H9 (cell line): ENCODE results near the gene SLC13A5. TPM values are rescaled to one million over a fixed set of nuclear protein-coding genes. Genes with fewer than 3 reads are reported as not detected.

Source experiments
- DNase-seq: peaks from one replicate; pipeline ENCODE4 v3.0.0-alpha.2; 2017
- H2AFZ ChIP-seq: one replicate; pipeline ENCODE4 v1.6.1; 2013; ENCODE audit warnings: mild to moderate bottlenecking, low read length, control low read depth, moderate library complexity
- H2AK5ac ChIP-seq: 2 replicates; pipeline ENCODE4 v1.6.1; 2013; ENCODE audit warnings: low read length, control low read depth, mixed read lengths; ENCODE audit not compliant: insufficient read length
- H2BK120ac ChIP-seq: one replicate; pipeline ENCODE4 v1.6.1; 2013; ENCODE audit warnings: low read depth, mild to moderate bottlenecking, low read length, control low read depth, inconsistent platforms; ENCODE audit not compliant: poor library complexity, severe bottlenecking
- H2BK12ac ChIP-seq: 2 replicates; pipeline ENCODE4 v1.6.1; 2013; ENCODE audit warnings: low read length, control low read depth, mixed read lengths, low read depth; ENCODE audit not compliant: insufficient read length
- H2BK15ac ChIP-seq: 2 replicates; pipeline ENCODE4 v1.6.1; 2013; ENCODE audit warnings: low read depth, low read length, control low read depth
- H2BK20ac ChIP-seq: one replicate; pipeline ENCODE4 v1.6.1; 2013; ENCODE audit warnings: low read depth, mild to moderate bottlenecking, low read length, control low read depth, inconsistent platforms; ENCODE audit not compliant: poor library complexity, severe bottlenecking
- H2BK5ac ChIP-seq: 2 replicates; pipeline ENCODE4 v1.6.1; 2013; ENCODE audit warnings: low read length, control low read depth, mixed read lengths; ENCODE audit not compliant: insufficient read length
- H3K14ac ChIP-seq: 2 replicates; pipeline ENCODE4 v1.6.1; 2013; ENCODE audit warnings: low read length, control low read depth; ENCODE audit not compliant: insufficient read depth
- H3K18ac ChIP-seq: 2 replicates; pipeline ENCODE4 v1.6.1; 2013; ENCODE audit warnings: low read depth, mild to moderate bottlenecking, mixed read lengths, low read length, control low read depth; ENCODE audit not compliant: insufficient read length
- H3K23ac ChIP-seq: 2 replicates; pipeline ENCODE4 v1.6.1; 2013; ENCODE audit warnings: low read length, control low read depth, mixed read lengths, low read depth; ENCODE audit not compliant: insufficient read length
- H3K23me2 ChIP-seq: 2 replicates; pipeline ENCODE4 v1.6.1; 2013; ENCODE audit warnings: low read depth, mild to moderate bottlenecking, mixed read lengths, low read length, control low read depth; ENCODE audit not compliant: insufficient read length, poor library complexity, severe bottlenecking
- H3K27ac ChIP-seq: 2 replicates; pipeline ENCODE4 v1.5.1; 2013; ENCODE audit warnings: low read length, control low read depth, mixed read lengths, low read depth; ENCODE audit not compliant: insufficient read length
- H3K27me3 ChIP-seq: 2 replicates; pipeline ENCODE4 v1.6.1; 2013; ENCODE audit warnings: low read length, control low read depth, inconsistent platforms; ENCODE audit not compliant: insufficient read depth
- H3K4ac ChIP-seq: 2 replicates; pipeline ENCODE4 v1.6.1; 2013; ENCODE audit warnings: low read depth, mild to moderate bottlenecking, control low read depth, inconsistent platforms, low read length, moderate library complexity
- H3K4me1 ChIP-seq: 2 replicates; pipeline ENCODE4 v1.6.1; 2013; ENCODE audit warnings: low read length, control low read depth, inconsistent platforms; ENCODE audit not compliant: insufficient read depth
- H3K4me2 ChIP-seq: 2 replicates; pipeline ENCODE4 v1.6.1; 2013; ENCODE audit warnings: low read length, control low read depth, mixed read lengths; ENCODE audit not compliant: insufficient read length, insufficient read depth
- H3K56ac ChIP-seq: 2 replicates; pipeline ENCODE4 v1.6.1; 2013; ENCODE audit warnings: low read depth, mild to moderate bottlenecking, mixed read lengths, low read length, control low read depth; ENCODE audit not compliant: insufficient read length
- H3K79me1 ChIP-seq: 2 replicates; pipeline ENCODE4 v1.6.1; 2013; ENCODE audit warnings: low read depth, mild to moderate bottlenecking, moderate library complexity, low read length, control low read depth, inconsistent platforms; ENCODE audit not compliant: insufficient read depth, poor library complexity, severe bottlenecking
- H3K79me2 ChIP-seq: 2 replicates; pipeline ENCODE4 v1.6.1; 2013; ENCODE audit warnings: low read length, control low read depth, inconsistent platforms; ENCODE audit not compliant: insufficient read depth
- H3K9ac ChIP-seq: 2 replicates; pipeline ENCODE4 v1.6.1; 2013; ENCODE audit warnings: low read length, control low read depth, mixed read lengths; ENCODE audit not compliant: insufficient read length; ENCODE audit errors: extremely low read depth
- H3K9me3 ChIP-seq: one replicate; pipeline ENCODE4 v1.6.1; 2013; ENCODE audit warnings: low read depth, low read length, inconsistent platforms; ENCODE audit not compliant: control insufficient read depth
- H3T11ph ChIP-seq: one replicate; pipeline ENCODE4 v1.6.1; 2013; ENCODE audit warnings: mild to moderate bottlenecking, low read length, control low read depth, inconsistent platforms
- H4K20me1 ChIP-seq: one replicate; pipeline ENCODE4 v1.6.1; 2013; ENCODE audit not compliant: control insufficient read depth, insufficient read length, insufficient read depth
- H4K5ac ChIP-seq: 2 replicates; pipeline ENCODE4 v1.6.1; 2013; ENCODE audit warnings: low read depth, mild to moderate bottlenecking, mixed read lengths, low read length, control low read depth; ENCODE audit not compliant: insufficient read length
- H4K8ac ChIP-seq: replicated peaks from 2 replicates; pipeline ENCODE4 v1.6.1; 2013; ENCODE audit warnings: low read length, control low read depth, mixed read lengths, low read depth; ENCODE audit not compliant: insufficient read length
- H4K91ac ChIP-seq: 2 replicates; pipeline ENCODE4 v1.6.1; 2013; ENCODE audit warnings: low read depth, mild to moderate bottlenecking, moderate library complexity, mixed read lengths, low read length, control low read depth; ENCODE audit not compliant: insufficient read length
- H3K27ac Mint-ChIP-seq, 3 experiments: 2 replicates in 2 of 3; 3 replicates in 1 of 3; pipeline ENCODE4 v1.8.0; 2020 to 2021; ENCODE audit warnings: mixed read lengths in 3 of 3, mild to moderate bottlenecking in 1 of 3, moderate library complexity in 1 of 3
- H3K27me3 Mint-ChIP-seq: 2 replicates; pipeline ENCODE4 v1.8.0; 2021; ENCODE audit warnings: low read depth, mild to moderate bottlenecking, moderate library complexity, mixed read lengths
- H3K36me3 Mint-ChIP-seq, 3 experiments: 2 replicates in 2 of 3; 3 replicates in 1 of 3; pipeline ENCODE4 v1.8.0; 2020 to 2021; ENCODE audit warnings: low read depth in 3 of 3, mixed read lengths in 3 of 3; ENCODE audit not compliant: insufficient read depth in 1 of 3
- H3K4me1 Mint-ChIP-seq, 2 experiments: 2 replicates each; pipeline ENCODE4 v1.8.0; 2020; ENCODE audit warnings: mixed read lengths in 2 of 2
- H3K4me3 Mint-ChIP-seq, 2 experiments: 2 replicates in 1 of 2; 3 replicates in 1 of 2; pipeline ENCODE4 v1.8.0; 2020 to 2021; ENCODE audit warnings: mild to moderate bottlenecking in 2 of 2, mixed read lengths in 2 of 2, moderate library complexity in 1 of 2
- H3K9me3 Mint-ChIP-seq, 2 experiments: 2 replicates in 1 of 2; 3 replicates in 1 of 2; pipeline ENCODE4 v1.8.0; 2020; ENCODE audit warnings: mild to moderate bottlenecking in 2 of 2, mixed read lengths in 2 of 2, moderate library complexity in 1 of 2
- WGBS: extraction: QIAGEN DNeasy Blood & Tissue Kit; methylation state at CpG from one replicate; pipeline ENCODE4 v1.1.7; 2013; ENCODE audit warnings: missing lambda C conversion rate, low lambda C conversion rate, mixed read lengths; ENCODE audit not compliant: insufficient read length; ENCODE audit errors: extremely low coverage; 5-methylcytosine and 5-hydroxymethylcytosine counted together
- total RNA-seq: library from RNA; stranded (reverse); gene quantifications from 2 replicates; pipeline ENCODE4 v1.2.1, GENCODE V29; 2021
- TF ChIP-seq, protein P1 (sequence below): fragments of 200-600 bp; sonication (generic); conservative IDR thresholded peaks from 3 replicates; pipeline ENCODE4 v1.8.0; 2021; ENCODE audit warnings: antibody characterized with exemption, mild to moderate bottlenecking

The SLC13A5 gene
- total RNA-seq, 1 experiment from 2014 or later = 1.6 TPM

DNA sequence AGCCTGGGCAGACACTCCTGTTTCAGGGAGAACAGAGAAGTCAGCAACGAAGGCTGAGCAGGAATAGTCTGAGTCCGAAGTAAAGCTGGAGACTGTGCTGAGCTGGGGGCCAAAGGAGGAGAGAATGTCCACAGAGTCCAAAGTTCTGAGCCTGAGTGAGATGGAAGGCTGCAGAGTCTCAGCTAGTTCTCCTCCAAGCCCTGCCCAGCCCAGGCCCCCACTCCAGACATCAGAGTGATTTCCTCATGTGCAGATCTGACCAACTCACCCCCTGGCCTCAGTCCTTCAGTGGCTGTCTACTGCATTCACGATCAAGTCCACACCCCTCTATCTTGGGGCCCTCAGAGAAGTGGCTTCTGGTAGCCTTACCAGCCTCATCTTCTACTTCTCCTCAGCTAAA, 21.6 kb downstream of the SLC13A5 start:
- Histone ChIP-seq H3T11ph (no peak overlapping the region), H3K9me3 (no peaks in the 10 kb centered on the region), H2BK20ac (no peak overlapping the region), H2BK5ac (no peak overlapping the region), H3K27me3 (no peaks in the 10 kb centered on the region), H2BK120ac (no peak overlapping the region), H2AFZ (no peak overlapping the region), H3K79me1 (no peaks in the 10 kb centered on the region), H3K4me1 (no peaks in the 10 kb centered on the region), H4K20me1 (no peaks in the 10 kb centered on the region), H3K4me2 (no peak overlapping the region), H3K79me2 (no peaks in the 10 kb centered on the region), H3K56ac (no peak overlapping the region), H3K4ac (no peak overlapping the region), H4K91ac (no peak overlapping the region), H3K9ac (no peak overlapping the region), H2BK15ac (no peak overlapping the region), H3K23me2 (no peaks in the 10 kb centered on the region), H3K14ac (no peak overlapping the region), H3K23ac (no peak overlapping the region), H3K18ac (no peak overlapping the region), H4K5ac (no peak overlapping the region), H3K27ac (no peak overlapping the region), H2AK5ac (no peak overlapping the region), H4K8ac (no peak overlapping the region), H2BK12ac (no peak overlapping the region)
- Mint-ChIP-seq H3K9me3 (no peaks in the 10 kb centered on the region), H3K27ac (no peak overlapping the region; a peak in 1 of 7 replicates), H3K36me3 (no peaks in the 10 kb centered on the region), H3K4me1 (no peaks in the 10 kb centered on the region), H3K4me3 (no peak overlapping the region), H3K27me3 (peaks cover 19% of the 10 kb centered on the region)
- TF ChIP-seq, protein P1, sequence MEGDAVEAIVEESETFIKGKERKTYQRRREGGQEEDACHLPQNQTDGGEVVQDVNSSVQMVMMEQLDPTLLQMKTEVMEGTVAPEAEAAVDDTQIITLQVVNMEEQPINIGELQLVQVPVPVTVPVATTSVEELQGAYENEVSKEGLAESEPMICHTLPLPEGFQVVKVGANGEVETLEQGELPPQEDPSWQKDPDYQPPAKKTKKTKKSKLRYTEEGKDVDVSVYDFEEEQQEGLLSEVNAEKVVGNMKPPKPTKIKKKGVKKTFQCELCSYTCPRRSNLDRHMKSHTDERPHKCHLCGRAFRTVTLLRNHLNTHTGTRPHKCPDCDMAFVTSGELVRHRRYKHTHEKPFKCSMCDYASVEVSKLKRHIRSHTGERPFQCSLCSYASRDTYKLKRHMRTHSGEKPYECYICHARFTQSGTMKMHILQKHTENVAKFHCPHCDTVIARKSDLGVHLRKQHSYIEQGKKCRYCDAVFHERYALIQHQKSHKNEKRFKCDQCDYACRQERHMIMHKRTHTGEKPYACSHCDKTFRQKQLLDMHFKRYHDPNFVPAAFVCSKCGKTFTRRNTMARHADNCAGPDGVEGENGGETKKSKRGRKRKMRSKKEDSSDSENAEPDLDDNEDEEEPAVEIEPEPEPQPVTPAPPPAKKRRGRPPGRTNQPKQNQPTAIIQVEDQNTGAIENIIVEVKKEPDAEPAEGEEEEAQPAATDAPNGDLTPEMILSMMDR = no peak
- no peak for DNase-seq
- WGBS = no CpG with 5 or more reads among the region's 3 CpGs
